Measurements from ENCODE around the gene NLRP5.

Gene NLRP5

GRCh38 chr19:55973982-55974381 is 12.6 kb upstream of the NLRP5 start:
- no peak for TF ChIP-seq CTCF (IDR thresholded peaks at IDR 0.05)

GRCh38 chr19:55980415-55980814 is 6.2 kb upstream of the NLRP5 start:
- no peak for TF ChIP-seq CTCF (IDR thresholded peaks at IDR 0.05)

GRCh38 chr19:55985254-55985653 is 1.3 kb upstream of the NLRP5 start:
- no peak for TF ChIP-seq CTCF (IDR thresholded peaks at IDR 0.05)

GRCh38 chr19:55990831-55991230 is 4.3 kb downstream of the NLRP5 start:
- no peak for TF ChIP-seq CTCF (IDR thresholded peaks at IDR 0.05)

GRCh38 chr19:55993492-55993891 is 6.9 kb downstream of the NLRP5 start:
- TF ChIP-seq CTCF (IDR thresholded peaks at IDR 0.05) = no peak

- no peak for TF ChIP-seq CTCF (IDR thresholded peaks at IDR 0.05)
Observed at GRCh38 chr19:56014765-56015164, 28.2 kb downstream of the NLRP5 start.

GRCh38 chr19:56015756-56016155 is 29.2 kb downstream of the NLRP5 start:
- TF ChIP-seq CTCF (IDR thresholded peaks at IDR 0.05) = no peak

GRCh38 chr19:56026769-56027168 is 40.2 kb downstream of the NLRP5 start:
- TF ChIP-seq CTCF (IDR thresholded peaks at IDR 0.05) = no peak
